Cerebellar nuclear complex (tissue), 1 donor: ENCODE results near the gene EMC7.
A peak's percentile ranks its signal among the peaks of the same experiment; 100 is the strongest.
"Not testable (repeated sequence)": the region's sequence is repeated elsewhere in the genome, so short reads cannot be mapped to it uniquely, and the experiment has no call there.

Source experiments
- DNase-seq, 2 experiments: peaks; one replicate each; lab custom pipeline; 2025; lab: John Stamatoyannopoulos, UW

Gene EMC7

DNA sequence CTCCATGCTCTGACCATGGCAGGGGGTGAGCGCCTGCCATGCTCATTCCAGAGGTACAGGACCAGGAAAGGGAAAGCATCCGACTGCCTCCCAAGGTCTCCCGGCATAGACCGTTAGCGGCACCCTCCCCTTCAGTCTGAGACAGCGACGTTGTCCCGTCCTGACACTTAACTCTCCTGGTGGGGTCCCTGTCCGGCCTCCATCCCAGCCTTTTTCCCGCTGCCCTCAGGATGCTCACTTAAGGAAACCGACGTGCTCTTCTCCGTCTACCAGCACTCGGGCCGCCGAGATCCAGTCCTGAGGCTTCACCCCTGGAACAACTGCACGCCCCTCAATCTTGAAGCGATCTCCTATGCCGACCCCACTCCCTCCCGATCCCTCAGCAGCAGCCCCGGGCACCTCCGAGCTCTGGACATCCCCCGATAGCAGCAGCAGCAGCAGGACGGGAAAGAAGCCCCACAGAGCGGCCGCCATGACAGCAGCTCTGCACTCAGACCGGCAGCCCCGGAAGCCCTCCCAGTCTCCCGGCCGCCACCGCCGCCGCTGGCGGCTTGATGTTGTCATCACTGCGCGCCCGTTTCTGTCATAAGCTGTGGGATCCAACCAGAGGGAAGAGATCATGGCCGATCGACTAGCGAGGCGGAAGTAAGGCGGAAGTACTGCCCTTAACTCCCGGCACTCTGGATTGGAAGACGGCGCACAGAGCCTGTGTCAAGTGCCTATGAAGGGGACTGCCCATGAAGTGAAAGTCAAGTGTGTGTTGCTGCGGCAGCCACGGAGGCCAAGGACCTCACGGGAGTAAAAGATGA lies at the start of gene EMC7, which contains the start of gene PGBD4:
EMC7 (minus strand) TSS at position 497 of the 809 bp plus-strand sequence; CDS start at position 474, 23 bp downstream.
PGBD4 (plus strand) TSS at position 718 of the 809 bp plus-strand sequence. CDS start 449 bp downstream, outside the sequence.
- peak; percentile 78 to 92 for DNase-seq

DNA sequence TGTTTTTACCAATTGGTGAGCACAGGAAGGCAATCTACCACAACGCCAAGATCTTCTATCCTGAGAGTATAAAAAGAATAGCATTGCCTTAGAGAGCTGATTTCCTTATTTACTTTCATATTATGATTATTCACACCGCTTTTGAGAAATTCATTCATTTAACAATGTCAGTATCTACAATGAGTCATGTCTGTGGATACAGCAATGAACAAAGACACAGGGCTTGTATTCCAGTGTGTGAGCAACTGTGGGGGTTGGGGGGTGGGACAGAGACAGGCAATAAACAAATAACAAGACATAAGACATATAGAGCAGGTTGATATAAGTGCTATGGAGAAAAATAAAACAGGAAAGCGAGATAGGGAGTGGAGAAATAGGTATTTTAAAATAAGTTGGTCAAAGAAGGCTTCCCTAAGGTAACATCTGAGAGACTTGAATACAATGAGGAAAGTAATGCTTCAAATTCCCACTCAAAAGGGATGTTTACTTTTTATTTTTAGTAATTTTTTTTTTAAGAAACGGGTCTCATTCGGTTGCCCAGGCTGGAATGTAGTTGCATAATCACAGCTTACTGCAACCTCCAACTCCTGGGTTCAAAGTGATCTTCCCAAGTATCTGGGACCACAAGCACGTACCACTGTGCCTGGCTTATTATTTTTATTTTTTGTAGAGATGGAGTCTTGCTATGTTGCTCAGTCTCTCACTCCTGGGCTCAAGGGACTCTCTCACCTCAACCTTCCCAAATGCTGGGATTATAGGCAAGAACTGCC lies 45.9 kb upstream of the EMC7 start:
- DNase-seq: no peak

DNA sequence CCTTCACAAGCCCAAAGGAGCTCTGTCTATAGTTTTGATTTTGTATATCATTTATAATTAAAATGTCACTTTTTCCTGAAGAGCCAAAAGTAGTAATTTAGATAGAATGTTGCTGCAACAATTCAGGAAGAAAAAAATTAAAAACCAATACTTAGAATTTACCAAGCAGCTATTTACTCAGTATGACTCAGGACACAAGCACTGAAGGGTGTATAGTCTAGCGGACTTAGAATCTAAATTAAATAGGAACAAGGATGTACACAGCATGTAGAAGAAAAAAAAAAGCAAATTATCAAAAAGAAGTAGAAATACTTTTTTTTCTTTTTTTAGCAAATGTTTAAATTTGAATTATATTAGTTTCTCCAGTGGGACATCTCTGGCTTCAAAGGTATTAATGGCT lies 31.8 kb upstream of the EMC7 start:
- DNase-seq: no peak

DNA sequence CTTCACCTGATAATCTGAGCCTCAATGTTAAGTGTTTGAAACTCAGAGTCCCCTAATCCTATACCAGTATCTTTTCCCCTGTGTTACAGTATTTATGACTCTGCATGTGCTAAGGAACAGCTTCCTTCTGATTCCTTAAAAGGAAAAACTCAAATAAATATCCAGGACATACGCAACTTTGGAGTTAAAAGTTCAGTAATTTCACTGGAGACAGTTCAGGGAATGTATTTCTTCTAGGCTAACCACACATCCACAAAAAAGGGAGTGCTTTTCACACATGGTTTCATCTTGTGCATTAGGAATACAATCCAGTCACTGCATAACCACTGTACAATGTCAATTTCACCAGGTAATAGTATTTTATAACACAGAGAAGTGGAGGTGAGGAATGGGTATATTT lies 31.2 kb upstream of the EMC7 start:
- DNase-seq: no peak

DNA sequence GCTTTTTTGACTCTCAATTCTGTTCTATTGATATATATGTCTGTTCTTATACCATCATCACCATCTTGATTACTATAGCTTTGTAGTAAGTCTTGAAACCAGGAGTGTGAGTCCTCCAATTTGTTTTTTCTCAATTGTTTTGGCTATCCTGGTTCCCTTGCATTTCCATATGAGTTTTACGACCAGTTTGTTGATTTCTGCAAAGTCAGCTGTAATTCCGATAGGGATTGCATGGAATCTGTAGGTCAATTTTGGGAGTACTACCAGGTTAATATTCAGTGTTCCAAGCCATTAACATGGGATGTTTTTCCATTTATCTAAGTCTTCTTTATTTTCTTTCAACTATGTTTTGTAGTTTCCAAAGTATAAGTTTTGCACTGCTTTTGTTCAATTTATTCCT lies 27.2 kb upstream of the EMC7 start:
- no peak for DNase-seq

DNA sequence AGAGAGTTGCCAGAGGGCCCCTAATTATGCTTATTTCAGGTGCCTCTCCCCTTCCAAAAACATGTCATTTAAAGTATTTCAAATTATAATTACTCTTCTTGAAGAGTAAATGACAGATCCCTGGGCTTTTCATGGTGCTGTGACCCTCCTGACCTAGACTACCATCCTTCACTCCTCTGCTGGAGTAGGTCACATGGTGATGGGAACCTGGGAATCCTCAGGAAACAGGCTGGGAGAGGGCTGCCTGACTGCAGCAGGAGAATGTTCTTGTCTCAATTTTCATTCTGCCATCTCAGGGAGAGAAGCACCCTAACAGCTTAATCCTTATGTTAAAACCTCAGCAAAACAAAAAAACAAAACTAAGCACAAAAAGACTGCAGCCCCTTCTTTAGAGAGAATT lies 24.9 kb upstream of the EMC7 start:
- DNase-seq: no peak

DNA sequence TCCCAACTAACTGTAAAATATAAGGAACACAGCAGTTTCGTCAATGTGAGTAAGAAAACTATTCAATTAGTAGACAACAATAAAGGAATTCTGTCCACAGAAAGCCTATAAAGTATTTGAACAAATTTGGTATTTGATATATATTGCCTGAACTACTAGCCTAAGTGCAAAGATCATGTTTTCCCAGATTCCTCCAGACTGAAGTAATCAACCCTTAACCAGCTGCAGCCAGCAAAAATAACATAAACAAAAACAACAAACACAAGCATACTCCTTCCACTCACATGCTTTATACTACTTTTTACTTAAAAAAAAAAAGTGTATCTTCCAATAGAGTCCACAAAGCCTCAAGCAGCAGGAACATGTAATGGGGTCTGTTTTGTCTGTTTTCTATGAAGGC lies 24.3 kb upstream of the EMC7 start:
- no peak for DNase-seq

DNA sequence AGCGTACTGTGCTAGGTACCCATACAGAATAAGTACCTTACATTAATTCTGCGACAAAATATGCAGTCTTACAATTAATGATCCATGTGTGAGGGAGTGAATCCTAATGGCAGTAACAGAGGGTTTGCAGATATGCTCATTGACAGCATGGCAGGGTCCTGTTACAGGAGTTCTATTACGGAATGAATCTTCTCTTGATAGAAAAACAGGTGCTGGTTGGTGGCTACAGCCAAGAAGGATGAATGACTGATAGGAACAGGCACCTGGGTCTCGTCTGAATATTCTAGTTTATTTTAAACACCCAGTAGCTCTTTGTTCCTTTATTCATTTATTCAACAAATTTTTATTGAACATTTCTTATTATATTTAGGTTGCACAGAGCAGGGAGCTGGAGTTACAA lies 23.0 kb upstream of the EMC7 start:
- DNase-seq: no peak

DNA sequence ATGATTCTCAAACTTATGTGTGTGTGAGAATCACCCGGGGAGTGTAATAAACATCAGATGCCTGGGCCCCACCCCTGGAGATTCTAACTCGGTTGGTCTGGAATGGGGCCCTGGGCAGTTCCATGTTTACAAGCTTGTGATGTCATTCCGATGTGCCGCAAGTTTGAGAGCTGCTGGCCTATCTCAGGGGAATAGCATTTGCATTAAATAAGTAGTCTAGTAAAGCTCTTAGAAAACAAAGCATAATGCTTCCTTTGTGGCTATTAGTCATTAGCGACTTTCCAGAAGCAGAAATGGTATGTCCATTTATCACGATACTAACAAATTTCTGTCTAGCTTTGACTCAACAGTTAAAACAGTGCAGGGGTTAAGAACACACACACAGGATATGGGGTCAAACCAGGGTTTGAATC lies 21.1 kb upstream of the EMC7 start:
- DNase-seq: no peak

DNA sequence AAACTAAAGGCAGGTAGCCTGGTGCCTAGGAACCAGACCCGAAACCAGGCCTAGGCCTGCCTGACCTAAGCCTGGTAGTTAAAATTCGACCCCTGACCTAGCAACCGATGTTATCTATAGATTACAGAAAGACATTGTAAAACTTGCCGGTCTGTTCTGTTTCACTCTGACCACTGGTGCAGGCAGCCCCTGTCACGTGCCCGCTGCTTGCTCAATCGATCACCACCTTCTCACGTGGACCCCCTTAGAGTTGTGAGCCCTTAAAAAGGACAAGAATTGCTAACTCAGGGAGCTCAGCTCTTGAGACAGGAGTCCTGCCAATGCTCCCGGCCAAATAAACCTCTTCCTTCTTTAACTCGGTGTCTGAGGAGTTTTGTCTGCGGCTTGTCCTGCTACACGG lies 20.1 kb upstream of the EMC7 start:
- not testable (repeated sequence) for DNase-seq

DNA sequence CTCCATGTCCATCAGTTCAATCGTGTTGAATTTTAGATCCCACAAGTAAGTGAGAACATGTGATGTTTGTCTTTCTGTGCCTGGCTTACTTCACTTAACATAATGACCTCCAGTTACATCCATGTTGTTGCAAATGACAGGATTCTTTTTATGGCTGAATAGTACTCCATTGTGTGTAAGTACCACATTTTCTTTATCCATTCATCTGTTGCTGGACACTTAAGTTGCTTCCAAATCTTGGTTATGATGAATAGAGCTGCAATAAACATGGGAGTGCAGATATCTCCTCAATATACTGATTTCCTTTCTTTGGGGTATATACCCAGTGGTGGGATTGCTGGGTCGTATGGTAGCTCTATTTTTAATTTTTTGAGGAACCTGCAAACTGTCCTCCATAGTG lies 18.8 kb upstream of the EMC7 start:
- DNase-seq: not testable (repeated sequence)

DNA sequence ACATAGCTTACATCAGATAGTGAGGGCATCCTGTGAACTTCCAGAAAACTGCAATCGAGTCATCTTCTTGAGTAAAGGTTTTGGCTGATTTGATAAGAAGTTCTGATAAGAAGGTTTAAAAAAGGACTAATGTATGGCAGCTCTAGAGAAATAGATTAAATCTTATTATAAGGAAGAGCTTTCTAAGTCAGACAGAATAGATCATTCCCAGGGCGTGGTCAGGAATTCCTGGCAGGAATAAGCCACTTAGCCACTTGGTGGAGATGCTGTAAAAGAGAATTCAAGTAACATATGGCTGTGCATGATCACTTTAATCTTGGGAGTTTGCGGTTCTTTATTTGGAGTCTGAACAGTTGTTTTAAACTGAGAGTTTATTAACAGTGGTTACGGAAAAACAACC lies 17.6 kb upstream of the EMC7 start:
- DNase-seq: no peak

DNA sequence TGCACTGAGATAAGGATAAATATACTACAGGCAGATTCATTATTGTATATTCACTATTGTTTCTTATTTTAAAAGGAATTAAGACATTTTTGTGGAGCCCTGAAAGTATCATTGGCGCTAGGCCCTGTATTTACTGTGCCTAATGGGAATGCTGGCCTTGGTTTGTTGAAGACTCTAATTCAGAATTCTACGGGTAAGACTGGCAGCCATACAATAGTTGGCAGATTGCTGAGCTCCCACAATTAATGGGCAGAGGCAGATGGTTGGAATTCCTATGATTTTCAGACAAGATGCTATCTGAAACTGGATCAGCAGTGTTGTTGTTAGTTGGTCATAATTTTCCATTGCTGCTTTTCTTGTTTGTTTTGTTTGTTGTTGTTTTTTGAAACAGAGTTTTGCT lies 15.0 kb upstream of the EMC7 start:
- no peak for DNase-seq

DNA sequence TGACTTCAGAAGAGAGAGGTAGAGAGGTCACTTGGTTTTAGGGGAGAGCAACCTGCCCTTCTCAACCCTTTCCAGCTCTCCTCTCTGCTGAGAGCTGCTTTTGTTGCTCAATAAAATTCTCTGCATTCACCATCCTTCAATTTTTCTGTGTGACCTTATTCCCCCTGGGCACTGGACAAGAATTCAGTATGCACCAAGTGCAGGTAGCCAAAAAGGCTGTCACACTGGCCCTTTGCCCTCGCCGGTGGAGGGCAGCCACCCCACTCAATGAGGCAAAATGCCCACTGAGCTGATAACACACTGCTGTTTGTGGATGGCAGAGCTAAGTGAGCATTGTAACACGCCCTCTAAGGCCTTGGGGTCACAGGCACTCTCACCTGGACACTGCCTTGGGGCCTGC lies 13.1 kb upstream of the EMC7 start:
- no peak for DNase-seq

DNA sequence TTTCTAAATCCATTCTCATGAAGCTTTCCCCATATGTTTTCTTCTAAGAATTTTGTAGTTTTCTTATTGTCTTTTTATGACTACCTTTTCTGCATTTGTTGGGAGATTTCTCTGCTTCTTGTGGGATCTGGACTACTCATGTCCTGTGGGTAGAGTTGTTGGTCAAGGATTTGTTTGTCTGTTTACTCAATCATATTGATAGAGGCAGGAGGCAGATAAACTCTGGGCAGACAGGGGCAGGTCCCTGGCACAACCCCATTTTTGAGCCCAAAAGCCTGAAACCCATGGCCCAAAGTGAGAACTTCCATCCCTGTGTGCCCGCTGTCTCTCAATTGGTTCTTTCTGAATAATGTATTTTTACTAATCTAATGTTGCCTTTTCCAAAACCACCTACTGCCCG lies 12.6 kb upstream of the EMC7 start:
- no peak for DNase-seq

DNA sequence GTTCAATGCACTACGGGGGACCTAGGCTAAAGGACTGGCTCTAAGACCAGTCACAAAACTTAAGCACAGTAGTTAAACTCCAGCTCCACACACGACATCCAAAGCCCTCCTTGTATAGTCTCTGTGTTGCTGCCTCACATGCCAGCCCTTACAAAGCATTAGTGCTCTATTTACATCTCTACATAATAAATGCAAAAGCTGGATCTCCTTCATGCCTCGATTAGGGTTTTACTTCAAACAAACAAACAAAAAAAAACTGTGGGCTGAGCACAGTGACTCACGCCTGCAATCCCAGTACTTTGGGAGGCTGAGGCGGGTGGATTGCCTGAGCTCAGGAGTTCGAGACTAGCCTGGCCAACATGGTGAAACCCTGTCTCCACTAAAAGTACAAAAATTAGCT lies 9.8 kb upstream of the EMC7 start:
- no peak for DNase-seq

DNA sequence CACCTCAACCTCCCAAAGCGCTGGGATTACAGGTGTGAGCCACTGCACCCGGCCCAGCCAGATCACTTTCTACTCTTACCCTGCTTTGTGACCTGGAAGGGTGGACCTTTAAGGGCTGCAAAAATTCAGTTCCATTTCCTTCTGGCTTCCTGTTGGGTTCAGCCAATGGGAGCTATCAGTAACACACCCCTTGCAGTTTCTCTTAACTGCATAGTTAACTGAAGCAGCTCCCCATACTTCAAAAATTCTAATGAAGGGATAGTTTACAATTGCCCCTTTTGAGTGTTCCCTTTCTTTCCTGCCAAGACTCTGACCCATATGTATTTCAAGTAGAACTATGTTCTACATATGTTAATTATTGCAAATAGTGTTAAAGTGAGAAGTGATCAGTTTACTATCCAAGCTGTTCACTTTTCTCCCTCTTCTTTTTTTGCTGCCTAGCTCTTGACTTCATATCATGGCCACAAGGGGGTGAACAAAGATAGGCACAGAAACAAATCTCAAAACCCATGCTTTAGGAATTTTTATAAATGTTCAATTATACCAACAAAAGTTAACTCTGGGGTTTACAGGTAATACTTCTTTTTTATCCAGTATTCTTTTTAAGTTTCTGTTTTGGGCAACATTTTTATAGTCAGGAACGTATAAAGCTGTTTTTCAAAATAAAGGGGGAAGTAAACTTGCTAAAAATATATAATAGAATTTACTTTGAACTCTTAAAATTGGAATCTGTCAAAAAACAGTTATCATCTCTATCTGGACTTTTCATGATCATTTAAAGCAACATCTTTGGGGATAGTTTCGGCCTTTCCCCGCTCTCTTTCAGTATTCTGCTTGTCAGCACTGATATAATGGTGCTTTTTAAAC lies 8.4 kb upstream of the EMC7 start:
- DNase-seq: no peak

DNA sequence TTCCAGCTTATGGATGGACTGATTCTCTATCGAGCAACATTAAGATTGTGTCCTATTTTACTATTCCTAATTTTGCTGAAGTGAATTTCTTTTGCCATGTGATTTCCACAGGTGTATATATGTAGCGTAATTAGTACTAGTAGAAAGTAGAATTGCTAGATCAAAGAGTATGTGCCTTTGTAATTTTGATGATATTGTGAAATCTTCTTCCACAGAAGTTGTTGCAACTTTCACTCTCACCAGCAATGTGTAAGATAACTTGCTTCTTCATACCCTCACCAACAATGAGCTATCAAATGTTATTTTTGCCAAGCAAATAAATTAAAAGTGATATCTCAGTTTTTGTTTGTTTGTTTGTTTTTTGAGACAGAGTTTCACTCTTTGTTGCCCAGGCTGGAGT lies 5.7 kb upstream of the EMC7 start:
- no peak for DNase-seq

DNA sequence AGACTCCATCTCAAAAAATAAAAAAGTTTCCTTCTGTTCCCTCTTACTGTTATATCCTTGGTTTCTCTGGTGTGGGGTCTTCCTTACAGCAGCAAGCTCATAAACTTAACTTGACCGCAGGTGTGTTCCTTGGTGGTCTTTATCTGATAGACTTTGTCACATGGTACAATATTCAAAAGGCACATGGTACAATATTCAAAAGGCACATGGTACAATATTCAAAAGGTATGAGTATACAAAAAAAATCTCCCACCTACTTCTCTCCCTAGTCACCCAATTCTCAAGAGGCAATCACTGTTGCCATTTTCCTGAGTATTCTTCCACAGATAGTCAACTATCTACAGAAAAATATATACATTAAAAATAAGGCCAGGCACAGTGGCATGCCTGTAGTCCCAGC lies 4.8 kb upstream of the EMC7 start:
- no peak for DNase-seq

DNA sequence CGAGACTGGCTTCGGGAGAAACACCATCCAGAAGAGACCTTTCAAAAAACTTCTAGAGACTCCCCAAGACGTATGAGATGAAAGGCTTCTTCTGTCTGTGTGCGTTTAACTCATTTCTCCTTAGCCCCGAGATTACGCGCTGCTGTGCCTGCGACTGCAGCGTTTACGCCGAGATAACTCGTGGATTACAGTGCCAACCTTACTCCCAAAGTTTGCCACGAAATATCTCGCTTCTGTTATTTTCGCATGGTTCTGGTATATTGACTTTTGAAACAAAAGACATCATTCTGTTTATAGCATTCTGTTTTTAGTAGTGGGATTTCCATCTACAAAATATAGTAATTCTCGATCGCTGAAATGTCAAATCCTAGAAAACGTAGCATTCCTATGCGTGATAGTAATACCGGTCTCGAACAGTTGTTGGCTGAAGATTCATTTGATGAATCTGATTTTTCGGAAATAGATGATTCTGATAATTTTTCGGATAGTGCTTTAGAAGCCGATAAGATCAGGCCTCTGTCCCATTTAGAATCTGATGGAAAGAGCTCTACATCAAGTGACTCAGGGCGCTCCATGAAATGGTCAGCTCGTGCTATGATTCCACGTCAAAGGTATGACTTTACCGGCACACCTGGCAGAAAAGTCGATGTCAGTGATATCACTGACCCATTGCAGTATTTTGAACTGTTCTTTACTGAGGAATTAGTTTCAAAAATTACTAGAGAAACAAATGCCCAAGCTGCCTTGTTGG lies 688 bp upstream of the EMC7 start:
- DNase-seq: no peak

DNA sequence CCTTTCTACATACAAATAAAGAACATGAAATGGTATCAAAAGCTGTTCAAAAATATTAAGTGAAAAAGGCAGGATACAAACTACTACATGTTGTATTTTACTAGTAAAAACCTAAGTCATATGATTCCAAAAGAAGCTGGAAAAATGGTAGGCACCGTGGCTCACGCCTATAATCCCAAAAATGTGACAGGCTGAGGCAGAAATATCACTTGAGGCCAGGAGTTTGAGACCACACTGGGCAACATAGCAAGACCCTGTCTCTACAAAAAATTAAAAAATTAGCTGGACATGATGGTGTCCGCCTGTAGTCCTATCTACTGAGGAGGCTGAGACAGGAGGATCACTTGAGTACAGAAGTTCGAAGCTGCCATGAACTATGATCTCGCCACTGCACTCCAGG lies 1.7 kb downstream of the EMC7 start:
- no peak for DNase-seq

DNA sequence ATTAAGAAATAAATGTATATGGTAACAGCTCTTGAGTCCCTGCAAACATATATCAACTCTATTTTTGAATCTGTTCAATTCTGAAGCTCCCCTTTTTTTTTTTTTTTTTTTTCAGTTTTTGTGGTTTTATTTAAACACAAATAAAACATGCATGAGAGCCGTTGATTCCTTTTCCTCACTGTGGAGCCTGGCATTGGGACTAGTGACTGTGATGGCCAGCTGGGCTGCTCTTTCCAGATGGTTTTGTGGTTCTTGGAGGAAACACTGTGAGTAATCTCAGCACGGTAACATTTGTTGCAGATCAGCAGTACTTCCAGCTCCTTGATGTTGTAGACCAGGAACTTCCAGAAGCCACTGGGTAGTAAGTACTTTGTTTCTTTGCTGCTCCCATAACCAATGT lies 15.9 kb downstream of the EMC7 start:
- DNase-seq: no peak
